Activated CD8-positive, alpha-beta memory T cell treated with anti-CD3 and anti-CD28 coated beads for 1 hour (primary cell): ENCODE data around the gene SIRPG.
"Not testable (repeated sequence)": the region's sequence is repeated elsewhere in the genome, so short reads cannot be mapped to it uniquely, and the experiment has no call there.

Experiments
- DNase-seq, 2 donors: peaks; one replicate each; pipeline ENCODE4 v3.0.0-alpha.2; 2020; ENCODE audit warnings: low read depth in 1 of 2; ENCODE audit errors: extremely low read depth in 1 of 2

The SIRPG gene

GRCh38 chr20:1672728-1673127, 15.1 kb upstream of the SIRPG start:
- no peak for DNase-seq

- DNase-seq = no peak
These were observed 14.5 kb upstream of the SIRPG start for GRCh38 chr20:1671891-1672669.

GRCh38 chr20:1669304-1669703, 11.7 kb upstream of the SIRPG start:
- no peak for DNase-seq

GRCh38 chr20:1667502-1668085, 10.0 kb upstream of the SIRPG start:
- DNase-seq = no peak

GRCh38 chr20:1666802-1667201, 9.2 kb upstream of the SIRPG start:
- no peak for DNase-seq

- DNase-seq = no peak
These were observed 7.8 kb upstream of the SIRPG start for GRCh38 chr20:1665345-1665744.

- peak in 1 of 2 donors; percentile 30 for DNase-seq
These were observed 7.3 kb upstream of the SIRPG start for GRCh38 chr20:1664911-1665310.

GRCh38 chr20:1663917-1664316, 6.3 kb upstream of the SIRPG start:
- DNase-seq = no peak

- DNase-seq = no peak
These were observed 4.1 kb upstream of the SIRPG start for GRCh38 chr20:1661542-1662299.

GRCh38 chr20:1660246-1660645, 2.7 kb upstream of the SIRPG start:
- no peak for DNase-seq

- DNase-seq = no peak
These were observed 735 bp downstream of the SIRPG start for GRCh38 chr20:1656844-1657243.

- no peak for DNase-seq
These were observed 2.6 kb downstream of the SIRPG start for GRCh38 chr20:1654996-1655395.

GRCh38 chr20:1652960-1653359, 4.6 kb downstream of the SIRPG start:
- no peak for DNase-seq

- DNase-seq = no peak
These were observed 5.5 kb downstream of the SIRPG start for GRCh38 chr20:1652104-1652503.

GRCh38 chr20:1651268-1652058, 6.1 kb downstream of the SIRPG start:
- DNase-seq = no peak

- no peak for DNase-seq
These were observed 9.5 kb downstream of the SIRPG start for GRCh38 chr20:1648101-1648500.

GRCh38 chr20:1646975-1647431, 10.6 kb downstream of the SIRPG start:
- DNase-seq = no peak

- DNase-seq = no peak
These were observed 13.2 kb downstream of the SIRPG start for GRCh38 chr20:1644101-1644962.

- DNase-seq = not testable (repeated sequence)
These were observed 18.9 kb downstream of the SIRPG start for GRCh38 chr20:1638643-1639042.

GRCh38 chr20:1637755-1638154, 19.8 kb downstream of the SIRPG start:
- DNase-seq = no peak
